H1 (cell line): ENCODE data around the gene DEFB114. TPM values are rescaled to one million over a fixed set of nuclear protein-coding genes. Genes with fewer than 3 reads are reported as not detected.

Experiments used
- GTF2F1 ChIP-seq: IDR thresholded peaks from 2 replicates; pipeline ENCODE4 v1.6.1; 2012; ENCODE audit warnings: low read depth, low read length, improper control_type of control experiment, borderline replicate concordance
- NANOG ChIP-seq: IDR thresholded peaks from 2 replicates; pipeline ENCODE4 v1.6.1; 2011; ENCODE audit warnings: low read length, low read depth, mild to moderate bottlenecking, inconsistent platforms; ENCODE audit not compliant: insufficient read depth, poor library complexity, severe bottlenecking
- SIN3A ChIP-seq, 2 experiments: IDR thresholded peaks in 1 of 2; conservative IDR thresholded peaks in 1 of 2; 2 replicates each; pipeline ENCODE4 v1.6.1; 2011 to 2012; ENCODE audit warnings: low read length in 2 of 2, improper control_type of control experiment in 1 of 2, low read depth in 1 of 2, mild to moderate bottlenecking in 1 of 2
- polyA plus RNA-seq, 7 experiments: library from polyadenylated mRNA; depleted of rRNA in 3 of 7; stranded (reverse) in 5 of 7; unstranded in 2 of 7; fragments of >200 nt in 5 of 7; fragments of 200-250 nt in 2 of 7; gene quantifications; 1 replicate in 5 of 7; 2 replicates in 1 of 7; 4 replicates in 1 of 7; pipeline versions ENCODE4 v1.2.1 to v1.2.3, GENCODE V29; 2011 to 2013; ENCODE audit warnings: missing spikeins in 2 of 7, mixed read lengths in 2 of 7
- total RNA-seq: library from RNA; stranded (reverse); fragmentation: NEBNext Ultra II Directional; extraction: Animal tissue kit (Norgen Biotek cat#: 25700); gene quantifications from 2 replicates; pipeline ENCODE4 v1.2.1, GENCODE V29; 2021

The DEFB114 gene
- total and polyA plus RNA-seq, 2 of the 8 experiments (the other 6 are each of a cell fraction or from before 2014, with no cell fraction given): not detected

GRCh38 chr6:49978332-49979226, 14.6 kb upstream of the DEFB114 start (continued):
- no peak for TF ChIP-seq NANOG
- no peak for TF ChIP-seq SIN3A (conservative IDR thresholded peaks at IDR 0.05 in 1 of 2, IDR thresholded peaks at IDR 0.05 in 1 of 2; ENCODE audit: low read depth in 1 of 2, low read length in 2 of 2)
- TF ChIP-seq GTF2F1: no peak
